Measurements from ENCODE around the gene SPOCK3. TPM values are rescaled to one million over a fixed set of nuclear protein-coding genes. Genes with fewer than 3 reads are reported as not detected.

SPOCK3 gene
- total and polyA plus RNA-seq, 10 of the 15 experiments (the other 5 are each of a cell fraction or from before 2014, with no cell fraction given) = 0.06 to 0.39 (median 0.09) TPM; not detected in 5

DNA sequence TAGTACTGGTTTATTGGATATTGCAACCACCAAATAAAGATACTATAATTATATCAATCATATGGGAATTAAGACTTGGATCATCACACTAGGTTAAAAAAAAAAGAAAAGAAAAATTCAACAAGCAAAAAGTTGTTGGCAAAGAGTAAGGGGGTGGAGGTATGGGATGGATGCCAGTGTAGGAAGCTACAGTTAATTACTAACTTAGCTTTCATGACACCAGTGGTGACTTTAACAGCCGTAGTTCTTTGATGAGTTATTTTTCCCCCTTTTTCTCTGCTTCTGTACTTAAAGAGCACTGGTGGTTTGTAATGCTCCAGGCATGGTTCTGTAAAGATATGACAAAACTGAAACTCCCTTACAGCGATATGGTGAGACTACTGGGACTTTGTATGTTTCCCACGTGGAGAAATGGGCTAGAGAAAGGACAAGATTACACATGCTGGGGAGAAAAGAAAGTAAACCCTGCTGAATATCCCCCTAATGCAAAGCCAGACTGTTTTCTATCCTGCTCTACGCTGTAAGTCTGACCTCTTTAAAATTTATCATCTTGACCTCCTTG, 210.8 kb downstream of the SPOCK3 start:
- Histone ChIP-seq H3K27me3 (replicated peaks in 1 of 2; ENCODE audit: control insufficient read depth in 2 of 2, insufficient read depth in 2 of 2, low read length in 1 of 2) (no peaks in the 10 kb centered on the region), H3K4me3 (no peak overlapping the region), H3K4me1 (ENCODE audit: control insufficient read depth, insufficient read depth, low read length) (no peaks in the 10 kb centered on the region), H3K79me2 (ENCODE audit: control insufficient read depth, insufficient read depth, low read length) (no peaks in the 10 kb centered on the region), H3K9ac (ENCODE audit: control insufficient read depth, insufficient read depth, low read length) (no peak overlapping the region), H3K4me2 (ENCODE audit: control insufficient read depth, insufficient read depth) (peak overlapping the region; percentile 26; the same call in 1 of the 2 replicates), H4K20me1 (ENCODE audit: control insufficient read depth, insufficient read depth) (no peaks in the 10 kb centered on the region), H3K9me3 (replicated peaks; ENCODE audit: control insufficient read depth, insufficient read depth, low read length) (no peaks in the 10 kb centered on the region), H3K36me3 (ENCODE audit: control insufficient read depth in 2 of 2, insufficient read depth in 2 of 2, low read length in 1 of 2) (no peaks in the 10 kb centered on the region), H3K27ac (ENCODE audit: control insufficient read depth, insufficient read depth) (no peak overlapping the region), H2AFZ (ENCODE audit: control insufficient read depth, low read depth, low read length) (peak overlapping the region; percentile 10)
- ChIA-PET CTCF (interaction anchor here (0.8 to 2.6 kb wide), 17 partner anchors 8 to 1130 kb away, joined by 3 to 25 read pairs (median 4); no protein-coding TSS in a partner anchor), RAD21 (ENCODE audit: unreplicated experiment) (interaction anchor here (1.3 to 2.3 kb wide), 5 partner anchors 29 to 599 kb away, joined by 3 to 13 read pairs (median 4); partner anchors contain the start of gene SPOCK3), POLR2A (no interaction called here), SMC1A (ENCODE audit: uncharacterized antibody, unreplicated experiment) (interaction anchor here (0.7 to 5.4 kb wide), 8 partner anchors 11 to 862 kb away, joined by 3 to 32 read pairs (median 4); partner anchors contain the start of gene SPOCK3)
- in situ Hi-C loops (cut with MboI) (loop anchor here (5.0 to 25.0 kb wide), 4 partner anchors 264 to 1051 kb away; no protein-coding TSS in a partner anchor), intact Hi-C loops (cut with micrococcal nuclease; ENCODE audit: unreplicated experiment) (loop anchor here (5.0 kb wide), 4 partner anchors 79 to 1129 kb away; partner anchors contain the start of gene SPOCK3)
- TF ChIP-seq, protein P1, sequence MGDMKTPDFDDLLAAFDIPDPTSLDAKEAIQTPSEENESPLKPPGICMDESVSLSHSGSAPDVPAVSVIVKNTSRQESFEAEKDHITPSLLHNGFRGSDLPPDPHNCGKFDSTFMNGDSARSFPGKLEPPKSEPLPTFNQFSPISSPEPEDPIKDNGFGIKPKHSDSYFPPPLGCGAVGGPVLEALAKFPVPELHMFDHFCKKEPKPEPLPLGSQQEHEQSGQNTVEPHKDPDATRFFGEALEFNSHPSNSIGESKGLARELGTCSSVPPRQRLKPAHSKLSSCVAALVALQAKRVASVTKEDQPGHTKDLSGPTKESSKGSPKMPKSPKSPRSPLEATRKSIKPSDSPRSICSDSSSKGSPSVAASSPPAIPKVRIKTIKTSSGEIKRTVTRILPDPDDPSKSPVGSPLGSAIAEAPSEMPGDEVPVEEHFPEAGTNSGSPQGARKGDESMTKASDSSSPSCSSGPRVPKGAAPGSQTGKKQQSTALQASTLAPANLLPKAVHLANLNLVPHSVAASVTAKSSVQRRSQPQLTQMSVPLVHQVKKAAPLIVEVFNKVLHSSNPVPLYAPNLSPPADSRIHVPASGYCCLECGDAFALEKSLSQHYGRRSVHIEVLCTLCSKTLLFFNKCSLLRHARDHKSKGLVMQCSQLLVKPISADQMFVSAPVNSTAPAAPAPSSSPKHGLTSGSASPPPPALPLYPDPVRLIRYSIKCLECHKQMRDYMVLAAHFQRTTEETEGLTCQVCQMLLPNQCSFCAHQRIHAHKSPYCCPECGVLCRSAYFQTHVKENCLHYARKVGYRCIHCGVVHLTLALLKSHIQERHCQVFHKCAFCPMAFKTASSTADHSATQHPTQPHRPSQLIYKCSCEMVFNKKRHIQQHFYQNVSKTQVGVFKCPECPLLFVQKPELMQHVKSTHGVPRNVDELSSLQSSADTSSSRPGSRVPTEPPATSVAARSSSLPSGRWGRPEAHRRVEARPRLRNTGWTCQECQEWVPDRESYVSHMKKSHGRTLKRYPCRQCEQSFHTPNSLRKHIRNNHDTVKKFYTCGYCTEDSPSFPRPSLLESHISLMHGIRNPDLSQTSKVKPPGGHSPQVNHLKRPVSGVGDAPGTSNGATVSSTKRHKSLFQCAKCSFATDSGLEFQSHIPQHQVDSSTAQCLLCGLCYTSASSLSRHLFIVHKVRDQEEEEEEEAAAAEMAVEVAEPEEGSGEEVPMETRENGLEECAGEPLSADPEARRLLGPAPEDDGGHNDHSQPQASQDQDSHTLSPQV (IDR thresholded peaks at IDR 0.05) = no peak
- TF ChIP-seq NR2F1 (conservative IDR thresholded peaks at IDR 0.05) (0 out of 2 replicates have a peak, but pooled peaks have one; percentile 31), NFIC (IDR thresholded peaks at IDR 0.05; ENCODE audit: low read depth, low read length) (no peak), NFYB (IDR thresholded peaks at IDR 0.05; ENCODE audit: insufficient read depth, low read depth, low read length) (no peak), IKZF2 (IDR thresholded peaks at IDR 0.05) (peak; percentile 48 to 62; a peak in 3 of 4 replicates), FOXM1 (IDR thresholded peaks at IDR 0.05; ENCODE audit: low read depth, low read length) (0 out of 2 replicates have a peak, but pooled peaks have one; percentile 19), PAX8 (IDR thresholded peaks at IDR 0.05) (no peak), HDGF (IDR thresholded peaks at IDR 0.05) (no peak), SMARCA5 (IDR thresholded peaks at IDR 0.05) (no peak), CEBPB (IDR thresholded peaks at IDR 0.05; ENCODE audit: borderline replicate concordance in 1 of 2, low read depth in 2 of 2, low read length in 2 of 2) (no peak), IKZF1 (conservative IDR thresholded peaks at IDR 0.05) (peak; percentile 50; the same call in 1 of the 2 replicates)
- TF ChIP-seq, protein P2, sequence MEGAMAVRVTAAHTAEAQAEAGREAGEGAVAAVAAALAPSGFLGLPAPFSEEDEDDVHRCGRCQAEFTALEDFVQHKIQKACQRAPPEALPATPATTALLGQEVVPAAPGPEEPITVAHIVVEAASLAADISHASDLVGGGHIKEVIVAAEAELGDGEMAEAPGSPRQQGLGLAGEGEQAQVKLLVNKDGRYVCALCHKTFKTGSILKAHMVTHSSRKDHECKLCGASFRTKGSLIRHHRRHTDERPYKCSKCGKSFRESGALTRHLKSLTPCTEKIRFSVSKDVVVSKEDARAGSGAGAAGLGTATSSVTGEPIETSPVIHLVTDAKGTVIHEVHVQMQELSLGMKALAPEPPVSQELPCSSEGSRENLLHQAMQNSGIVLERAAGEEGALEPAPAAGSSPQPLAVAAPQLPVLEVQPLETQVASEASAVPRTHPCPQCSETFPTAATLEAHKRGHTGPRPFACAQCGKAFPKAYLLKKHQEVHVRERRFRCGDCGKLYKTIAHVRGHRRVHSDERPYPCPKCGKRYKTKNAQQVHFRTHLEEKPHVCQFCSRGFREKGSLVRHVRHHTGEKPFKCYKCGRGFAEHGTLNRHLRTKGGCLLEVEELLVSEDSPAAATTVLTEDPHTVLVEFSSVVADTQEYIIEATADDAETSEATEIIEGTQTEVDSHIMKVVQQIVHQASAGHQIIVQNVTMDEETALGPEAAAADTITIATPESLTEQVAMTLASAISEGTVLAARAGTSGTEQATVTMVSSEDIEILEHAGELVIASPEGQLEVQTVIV (IDR thresholded peaks at IDR 0.05; ENCODE audit: borderline replicate concordance, partially characterized antibody) = no peak
- TF ChIP-seq, protein P3, sequence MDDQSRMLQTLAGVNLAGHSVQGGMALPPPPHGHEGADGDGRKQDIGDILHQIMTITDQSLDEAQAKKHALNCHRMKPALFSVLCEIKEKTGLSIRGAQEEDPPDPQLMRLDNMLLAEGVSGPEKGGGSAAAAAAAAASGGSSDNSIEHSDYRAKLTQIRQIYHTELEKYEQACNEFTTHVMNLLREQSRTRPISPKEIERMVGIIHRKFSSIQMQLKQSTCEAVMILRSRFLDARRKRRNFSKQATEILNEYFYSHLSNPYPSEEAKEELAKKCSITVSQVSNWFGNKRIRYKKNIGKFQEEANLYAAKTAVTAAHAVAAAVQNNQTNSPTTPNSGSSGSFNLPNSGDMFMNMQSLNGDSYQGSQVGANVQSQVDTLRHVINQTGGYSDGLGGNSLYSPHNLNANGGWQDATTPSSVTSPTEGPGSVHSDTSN (IDR thresholded peaks at IDR 0.05; ENCODE audit: insufficient replicate concordance, low read depth, low read length) = no peak
- ATAC-seq = peak; percentile 65
- FAIRE-seq = no peak
- peak; percentile 3 for DNase-seq (ENCODE audit: low read depth, low spot score)
- no TSS peak for BruUV-seq (replicated peaks)
- 10% methylated on average over 4 of the region's 4 CpGs for WGBS (ENCODE audit: insufficient coverage, insufficient replicate concordance, low lambda C conversion rate, missing lambda C conversion rate)

Data from GM12878 (cell line).